Natural killer cell treated with Interleukin-12 subunit alpha and Interleukin-12 subunit beta and Interleukin-15 and Interleukin-18, amount 100 ng/mL, for 72 hours (primary cell): Measurements from ENCODE around the gene AGBL4. TPM values are rescaled to one million over a fixed set of nuclear protein-coding genes. Genes with fewer than 3 reads are reported as not detected.

Experiments
- ATAC-seq, 2 donors: fragments of 150-1000 bp; cut with Tn5 transposase in 1 of 2; sonication (Bioruptor Pico), chemical (Tn5 transposase) in 1 of 2; 2 replicates each; pipeline ENCODE4 v1.10.0; 2021
- DNase-seq: peaks from one replicate; pipeline ENCODE4 v3.0.0; 2022; ENCODE audit warnings: low spot score
- H3K27ac Mint-ChIP-seq, 2 donors: 1 replicate in 1 of 2; 2 replicates in 1 of 2; pipeline ENCODE4 v1.8.0; 2022; ENCODE audit warnings: mixed read lengths in 2 of 2, mild to moderate bottlenecking in 1 of 2, moderate library complexity in 1 of 2
- H3K27me3 Mint-ChIP-seq, 2 donors: 1 replicate in 1 of 2; 2 replicates in 1 of 2; pipeline ENCODE4 v1.8.0; 2022; ENCODE audit warnings: mixed read lengths in 2 of 2
- H3K36me3 Mint-ChIP-seq: one replicate; pipeline ENCODE4 v1.8.0; 2022; ENCODE audit warnings: mixed read lengths
- H3K4me1 Mint-ChIP-seq, 2 donors: 1 replicate in 1 of 2; 2 replicates in 1 of 2; pipeline ENCODE4 v1.8.0; 2022; ENCODE audit warnings: low read depth in 2 of 2, mixed read lengths in 2 of 2, mild to moderate bottlenecking in 1 of 2
- H3K4me3 Mint-ChIP-seq: one replicate; pipeline ENCODE4 v1.8.0; 2022; ENCODE audit warnings: mixed read lengths
- H3K9me3 Mint-ChIP-seq: 2 replicates; pipeline ENCODE4 v1.8.0; 2022; ENCODE audit warnings: mixed read lengths
- total RNA-seq, 2 donors: library from RNA; stranded (reverse); gene quantifications; one replicate each; pipeline ENCODE4 v1.2.3, GENCODE V29; 2022

AGBL4 gene
- total RNA-seq, 2 donors from 2014 or later = 0.19 TPM; not detected in 1

DNA sequence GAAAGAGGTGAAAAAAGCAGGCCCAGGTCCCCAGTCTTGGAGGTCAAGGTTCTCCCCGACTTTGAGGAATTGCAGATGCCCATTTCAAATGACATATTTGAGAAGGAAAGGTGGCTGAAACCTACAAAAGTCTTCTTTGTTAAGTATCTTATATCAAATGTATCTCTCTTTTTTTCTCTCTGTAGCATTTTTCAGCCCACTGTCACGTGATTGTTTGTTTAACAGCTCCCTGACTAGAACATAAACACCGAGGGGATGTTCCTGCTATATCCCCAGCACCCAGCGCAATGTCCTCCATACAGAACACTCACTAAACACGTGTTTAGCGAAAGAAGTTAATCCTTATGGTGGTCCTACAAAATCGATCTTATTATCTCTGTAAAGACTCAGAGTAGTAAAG, 1274.7 kb downstream of the AGBL4 start:
- no peaks in the 10 kb centered on the region for H3K36me3 Mint-ChIP-seq
- no peaks in the 10 kb centered on the region for H3K9me3 Mint-ChIP-seq
- ATAC-seq = no peak
- H3K4me3 Mint-ChIP-seq = no peak overlapping the region
- H3K27ac Mint-ChIP-seq = no peak overlapping the region
- no peaks in the 10 kb centered on the region for H3K27me3 Mint-ChIP-seq
- DNase-seq = no peak
- H3K4me1 Mint-ChIP-seq = no peaks in the 10 kb centered on the region

DNA sequence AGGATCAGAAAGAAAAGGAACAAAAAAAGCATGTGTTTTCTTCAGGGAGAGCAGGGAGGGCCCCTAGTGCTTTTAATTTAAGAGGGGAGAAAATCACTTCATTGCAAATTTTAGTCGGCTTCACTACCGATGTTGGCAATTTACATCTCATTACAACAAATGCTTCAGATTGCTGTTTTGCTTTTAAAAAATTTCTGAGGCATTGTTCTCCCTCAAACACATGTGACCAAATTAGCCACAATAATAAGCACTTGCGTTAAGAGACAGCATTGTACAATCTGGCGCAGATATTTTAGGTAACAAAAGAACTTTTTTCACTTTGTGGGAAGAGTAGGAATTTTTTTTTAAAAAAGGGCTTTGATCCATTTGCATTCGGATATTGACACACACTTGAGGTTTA, 1276.8 kb downstream of the AGBL4 start:
- ATAC-seq = no peak
- no peak for DNase-seq
- no peaks in the 10 kb centered on the region for H3K27me3 Mint-ChIP-seq

DNA sequence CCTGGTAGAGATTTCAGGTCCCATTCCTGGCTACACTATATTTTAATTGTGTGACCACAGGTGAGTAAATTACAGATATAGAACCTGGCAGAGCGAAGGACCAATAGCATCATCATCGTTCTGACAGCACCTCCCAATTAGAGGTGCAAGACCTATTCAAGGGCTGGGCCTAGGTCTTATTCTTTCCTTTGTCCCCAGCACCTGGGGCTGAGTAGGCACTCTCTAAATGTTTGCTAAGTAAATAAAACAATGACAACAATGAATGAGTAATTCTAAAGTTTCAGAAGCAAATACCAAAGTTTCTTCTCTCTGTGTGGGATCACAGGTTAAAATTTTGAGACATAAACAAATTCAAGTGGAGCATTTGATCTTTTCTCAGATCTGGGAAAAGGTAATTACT, 1279.7 kb downstream of the AGBL4 start:
- Mint-ChIP-seq H3K9me3 (no peaks in the 10 kb centered on the region), H3K36me3 (no peaks in the 10 kb centered on the region), H3K27ac (no peak overlapping the region), H3K27me3 (no peaks in the 10 kb centered on the region), H3K4me3 (no peak overlapping the region), H3K4me1 (no peaks in the 10 kb centered on the region)
- DNase-seq (no peak), ATAC-seq (no peak)

More for the DNA sequence above, 1276.8 kb downstream of the AGBL4 start:
- no peaks in the 10 kb centered on the region for H3K36me3 Mint-ChIP-seq
- no peaks in the 10 kb centered on the region for H3K9me3 Mint-ChIP-seq
- H3K4me3 Mint-ChIP-seq = no peak overlapping the region
- no peak overlapping the region for H3K27ac Mint-ChIP-seq
- H3K4me1 Mint-ChIP-seq = no peaks in the 10 kb centered on the region

DNA sequence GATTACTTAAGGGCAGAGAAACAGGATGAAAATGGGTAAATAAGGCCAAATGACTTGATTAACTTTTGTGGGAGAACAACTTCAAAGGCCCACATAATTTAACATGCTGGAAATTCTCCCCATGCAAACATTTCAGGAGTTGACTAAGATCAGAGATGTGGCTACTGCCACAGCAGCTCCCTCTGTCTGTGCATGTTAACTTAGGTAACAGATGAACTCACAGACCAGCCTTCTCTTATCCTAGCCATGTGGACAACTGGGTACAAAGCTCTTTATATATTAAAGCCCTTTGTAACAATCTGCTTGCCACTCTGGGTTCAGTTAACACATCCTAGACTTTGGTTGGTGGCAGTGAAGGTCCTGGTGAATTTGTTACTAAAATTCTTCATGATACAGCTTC, 1280.3 kb downstream of the AGBL4 start:
- DNase-seq = no peak
- Mint-ChIP-seq H3K9me3 (no peaks in the 10 kb centered on the region), H3K4me1 (no peaks in the 10 kb centered on the region), H3K36me3 (no peaks in the 10 kb centered on the region), H3K27ac (no peak overlapping the region), H3K27me3 (no peaks in the 10 kb centered on the region), H3K4me3 (no peak overlapping the region)
- ATAC-seq = no peak

DNA sequence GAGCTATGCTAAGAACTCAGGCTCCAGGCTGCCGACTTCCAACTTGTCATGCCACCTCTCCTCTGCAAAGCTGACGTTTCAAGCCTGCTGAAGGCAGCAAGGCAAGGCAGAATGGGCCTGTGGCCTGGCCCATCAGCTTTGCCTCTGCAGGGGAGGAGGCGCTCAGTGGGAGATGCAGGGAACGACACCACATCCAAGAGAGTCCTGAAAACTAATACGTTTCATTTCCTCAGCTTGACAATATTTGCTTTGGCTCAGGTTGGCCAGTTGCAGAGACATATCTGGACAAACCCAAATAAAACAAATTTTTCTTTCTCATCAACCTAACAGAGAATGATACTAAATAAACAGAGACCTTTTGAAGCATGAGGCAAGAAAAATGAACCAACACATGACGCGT, 1282.4 kb downstream of the AGBL4 start:
- H3K27ac Mint-ChIP-seq = no peak overlapping the region

DNA sequence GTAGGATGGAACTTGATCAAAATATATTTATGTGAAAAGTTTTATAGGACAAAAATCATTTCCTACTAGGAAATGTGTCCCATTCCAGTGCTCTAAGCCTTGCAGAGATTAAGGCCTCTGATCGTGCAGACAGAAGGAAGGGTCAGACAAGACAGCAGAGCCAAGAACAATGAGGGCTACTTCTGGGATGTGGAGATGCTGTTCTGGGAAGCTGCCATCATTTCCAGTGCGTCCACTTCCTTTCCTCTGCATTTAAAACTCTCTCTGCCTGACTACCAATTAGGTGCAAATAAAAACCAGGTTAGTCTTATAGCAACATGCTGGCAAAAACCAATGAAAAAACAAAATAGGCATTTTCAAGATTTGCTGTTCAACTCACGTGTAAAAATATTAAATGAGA, 1283.1 kb downstream of the AGBL4 start:
- H3K9me3 Mint-ChIP-seq = no peaks in the 10 kb centered on the region
- DNase-seq = no peak
- H3K27ac Mint-ChIP-seq = no peak overlapping the region
- H3K4me3 Mint-ChIP-seq = no peak overlapping the region
- H3K4me1 Mint-ChIP-seq = no peaks in the 10 kb centered on the region
- no peaks in the 10 kb centered on the region for H3K27me3 Mint-ChIP-seq
- no peak for ATAC-seq
- H3K36me3 Mint-ChIP-seq = no peaks in the 10 kb centered on the region

More for the DNA sequence above, 1282.4 kb downstream of the AGBL4 start:
- ATAC-seq = no peak
- Mint-ChIP-seq H3K4me1 (no peaks in the 10 kb centered on the region), H3K27me3 (no peaks in the 10 kb centered on the region), H3K4me3 (no peak overlapping the region), H3K9me3 (no peaks in the 10 kb centered on the region), H3K36me3 (no peaks in the 10 kb centered on the region)
- DNase-seq = no peak

DNA sequence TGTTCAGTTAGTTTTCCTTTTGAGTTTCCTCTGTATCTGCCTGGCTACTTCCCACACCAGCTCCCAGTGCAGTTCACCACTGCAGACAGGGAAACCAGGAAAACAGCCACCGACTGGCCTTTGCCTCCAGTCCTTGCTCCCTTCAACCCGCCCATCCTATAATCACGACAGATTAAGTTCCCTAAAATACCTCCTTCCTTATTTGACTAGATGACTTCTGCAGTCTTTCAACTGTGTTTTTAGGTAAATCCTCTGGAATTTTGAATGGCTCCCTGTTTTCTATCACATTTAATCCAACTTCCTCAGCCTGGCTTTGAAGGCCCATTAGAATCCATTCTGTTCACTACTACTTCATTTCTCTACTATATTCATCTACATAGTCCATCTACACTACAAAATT, 1284.7 kb downstream of the AGBL4 start:
- DNase-seq = no peak
- H3K9me3 Mint-ChIP-seq = no peaks in the 10 kb centered on the region
- no peaks in the 10 kb centered on the region for H3K36me3 Mint-ChIP-seq
- no peak overlapping the region for H3K27ac Mint-ChIP-seq
- no peak for ATAC-seq
- H3K27me3 Mint-ChIP-seq = no peaks in the 10 kb centered on the region
- no peaks in the 10 kb centered on the region for H3K4me1 Mint-ChIP-seq
- no peak overlapping the region for H3K4me3 Mint-ChIP-seq

DNA sequence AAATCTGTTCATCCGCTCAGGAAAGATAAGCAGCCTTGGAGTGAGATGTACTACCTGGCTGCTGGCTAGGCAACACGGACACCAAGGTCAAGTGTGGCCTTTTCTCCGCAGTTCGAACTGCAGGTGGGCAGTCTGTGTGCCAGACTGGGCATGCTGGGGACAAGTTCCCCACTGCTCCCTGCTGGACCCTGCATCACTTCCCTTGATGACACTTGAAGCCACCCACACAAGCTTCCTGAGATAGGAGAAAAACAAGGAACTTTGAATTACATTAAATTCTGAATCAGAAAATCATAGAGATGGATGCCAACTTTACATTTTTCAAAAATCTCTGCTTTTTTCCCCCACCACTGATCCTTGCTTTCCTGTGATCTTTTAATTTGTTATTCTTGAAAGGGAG, 1285.4 kb downstream of the AGBL4 start:
- DNase-seq (no peak), ATAC-seq (no peak)
- Mint-ChIP-seq H3K27ac (no peak overlapping the region), H3K4me1 (no peaks in the 10 kb centered on the region), H3K4me3 (no peak overlapping the region), H3K27me3 (no peaks in the 10 kb centered on the region), H3K9me3 (no peaks in the 10 kb centered on the region), H3K36me3 (no peaks in the 10 kb centered on the region)

DNA sequence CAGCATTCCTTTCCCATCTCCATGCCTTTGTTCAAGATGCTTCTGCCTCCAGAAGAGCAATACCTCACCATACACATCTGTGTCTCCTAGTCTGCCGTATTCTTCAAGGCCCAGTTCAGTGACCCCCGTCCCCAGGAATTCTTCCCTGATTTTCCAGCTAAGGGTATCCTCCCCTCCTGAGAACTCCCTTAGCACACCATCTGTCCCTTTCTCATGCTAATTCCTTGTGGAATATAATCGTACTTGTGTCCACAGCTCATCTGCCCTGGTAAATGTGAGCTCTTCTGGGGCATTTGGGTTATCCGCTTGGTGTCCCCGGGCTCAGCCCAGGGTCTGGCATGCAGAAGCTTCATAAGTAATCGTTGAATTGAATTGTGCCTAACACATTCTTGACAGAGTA, 1288.0 kb downstream of the AGBL4 start:
- no peaks in the 10 kb centered on the region for H3K9me3 Mint-ChIP-seq
- H3K27ac Mint-ChIP-seq = no peak overlapping the region
- ATAC-seq = no peak
- H3K27me3 Mint-ChIP-seq = no peaks in the 10 kb centered on the region
- no peak for DNase-seq
- H3K4me3 Mint-ChIP-seq = no peak overlapping the region
- no peaks in the 10 kb centered on the region for H3K4me1 Mint-ChIP-seq
- no peaks in the 10 kb centered on the region for H3K36me3 Mint-ChIP-seq

DNA sequence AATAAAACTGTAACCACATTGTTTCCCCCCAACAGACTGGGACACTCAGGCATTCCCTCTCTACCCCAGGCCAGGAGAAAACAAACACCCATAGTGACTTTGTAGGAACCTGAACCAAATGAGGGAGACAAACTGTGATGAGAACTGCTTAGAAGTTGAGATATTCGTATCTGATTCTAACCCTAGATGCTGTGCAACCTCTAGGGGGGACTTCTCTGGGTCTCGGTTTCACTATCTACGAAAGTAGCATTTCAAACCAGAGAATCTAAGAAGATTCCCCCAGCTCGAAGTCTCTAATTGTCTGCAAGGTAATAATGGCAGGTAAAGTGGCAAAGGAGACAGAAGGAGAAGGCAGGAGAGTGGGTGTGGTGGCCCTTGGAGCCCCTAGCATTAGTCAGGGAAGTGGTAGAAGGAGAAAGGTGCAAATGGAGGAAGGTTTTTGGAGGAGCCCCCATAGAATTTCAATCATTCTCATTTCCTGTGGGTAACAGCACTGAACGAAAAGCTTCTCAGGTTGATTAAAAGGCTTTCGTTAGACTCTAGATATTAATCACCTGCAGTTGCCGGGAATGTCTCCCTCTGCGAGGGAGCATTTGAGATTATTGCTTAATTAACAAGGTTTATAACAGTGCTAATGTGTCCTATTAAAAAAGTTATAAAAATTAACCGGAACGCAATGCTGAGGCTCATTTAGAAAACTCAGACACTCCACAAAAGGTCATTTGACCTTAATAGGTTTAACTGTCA, 1293.4 kb downstream of the AGBL4 start:
- Mint-ChIP-seq H3K27ac (no peak overlapping the region), H3K9me3 (no peaks in the 10 kb centered on the region), H3K36me3 (no peaks in the 10 kb centered on the region), H3K4me3 (no peak overlapping the region), H3K4me1 (no peaks in the 10 kb centered on the region), H3K27me3 (no peaks in the 10 kb centered on the region)
- no peak for ATAC-seq
- no peak for DNase-seq

DNA sequence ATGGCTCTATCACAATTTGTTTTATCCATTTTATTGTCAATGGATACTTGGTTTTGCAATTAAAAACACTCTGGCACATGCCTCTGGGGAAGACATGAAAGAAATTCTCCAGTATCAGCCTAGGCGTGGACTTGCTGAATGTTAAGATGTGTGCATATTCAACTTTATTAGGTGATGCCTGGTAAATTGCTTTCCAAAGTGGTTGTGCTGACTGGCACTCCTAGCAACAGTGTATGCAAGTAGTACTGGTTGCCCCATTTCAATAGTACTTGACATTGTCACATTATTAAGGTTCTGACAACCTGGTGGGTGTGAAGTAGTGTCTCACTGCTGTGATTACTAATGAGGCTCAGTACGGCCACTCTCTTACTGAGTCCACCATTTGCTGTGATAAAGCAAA, 1295.2 kb downstream of the AGBL4 start:
- ATAC-seq (no peak), DNase-seq (no peak)
- H3K27ac Mint-ChIP-seq = no peak overlapping the region
- H3K4me1 Mint-ChIP-seq = no peaks in the 10 kb centered on the region
- no peaks in the 10 kb centered on the region for H3K36me3 Mint-ChIP-seq
- no peak overlapping the region for H3K4me3 Mint-ChIP-seq
- H3K9me3 Mint-ChIP-seq = no peaks in the 10 kb centered on the region
- peaks cover 0 to 8% of the 10 kb centered on the region in 2 donors for H3K27me3 Mint-ChIP-seq

DNA sequence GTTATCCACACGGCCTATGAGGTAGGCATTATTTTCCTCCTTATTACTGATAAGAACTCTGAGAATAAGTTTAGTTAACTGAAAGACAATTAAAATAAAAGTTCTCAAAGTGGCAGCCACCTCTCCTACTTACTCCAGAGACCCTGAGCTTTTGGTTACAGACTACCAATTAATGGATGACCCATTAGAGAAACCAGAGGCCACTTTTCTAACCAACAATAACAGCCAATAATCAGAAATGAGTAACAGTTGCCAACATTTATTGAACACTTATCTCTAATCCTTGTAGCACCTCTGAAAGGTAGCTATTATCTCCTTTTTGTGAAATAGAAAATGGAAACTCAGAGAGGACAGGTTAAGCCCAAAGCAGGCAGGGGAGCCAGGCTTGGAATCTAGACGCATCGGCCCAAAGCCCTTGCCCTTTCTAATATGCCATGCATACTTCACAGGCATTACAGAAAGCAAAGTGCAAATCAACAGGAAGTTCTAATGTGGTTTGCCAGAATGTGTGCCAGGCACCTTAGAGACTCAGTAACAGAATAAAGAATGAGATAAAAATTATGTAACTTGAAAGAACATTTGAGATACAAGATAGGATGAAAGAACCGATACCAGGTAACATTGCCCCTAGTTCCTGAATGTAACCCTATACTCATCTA, 1297.1 kb downstream of the AGBL4 start:
- DNase-seq (no peak), ATAC-seq (no peak)
- no peak overlapping the region for H3K27ac Mint-ChIP-seq
- H3K9me3 Mint-ChIP-seq = no peaks in the 10 kb centered on the region
- no peak overlapping the region for H3K4me3 Mint-ChIP-seq
- peaks cover 2 to 22% of the 10 kb centered on the region in 2 donors for H3K27me3 Mint-ChIP-seq
- H3K4me1 Mint-ChIP-seq = no peaks in the 10 kb centered on the region
- H3K36me3 Mint-ChIP-seq = no peaks in the 10 kb centered on the region

DNA sequence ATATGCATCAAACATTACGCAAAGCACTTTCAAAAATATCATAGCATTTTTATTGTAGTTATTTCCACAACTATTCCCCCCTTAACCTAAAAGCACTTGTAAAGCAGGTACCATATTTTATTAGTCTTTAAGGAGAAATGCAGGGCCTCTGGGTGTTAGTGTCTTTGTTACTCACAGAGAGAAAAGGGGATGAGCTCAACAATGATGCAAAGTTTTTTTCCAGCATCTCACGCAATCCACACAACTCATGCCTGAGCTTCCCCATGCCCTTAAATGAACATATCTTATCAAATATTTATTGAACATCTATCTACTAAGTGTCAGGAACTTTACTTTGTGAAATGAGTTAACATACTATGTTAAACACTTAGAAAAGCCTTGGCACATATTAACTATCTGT, 1297.6 kb downstream of the AGBL4 start:
- DNase-seq (no peak), ATAC-seq (no peak)
- Mint-ChIP-seq H3K27me3 (peaks cover 2 to 22% of the 10 kb centered on the region in 2 donors), H3K9me3 (no peaks in the 10 kb centered on the region), H3K36me3 (no peaks in the 10 kb centered on the region), H3K4me3 (no peak overlapping the region), H3K4me1 (no peaks in the 10 kb centered on the region), H3K27ac (no peak overlapping the region)

DNA sequence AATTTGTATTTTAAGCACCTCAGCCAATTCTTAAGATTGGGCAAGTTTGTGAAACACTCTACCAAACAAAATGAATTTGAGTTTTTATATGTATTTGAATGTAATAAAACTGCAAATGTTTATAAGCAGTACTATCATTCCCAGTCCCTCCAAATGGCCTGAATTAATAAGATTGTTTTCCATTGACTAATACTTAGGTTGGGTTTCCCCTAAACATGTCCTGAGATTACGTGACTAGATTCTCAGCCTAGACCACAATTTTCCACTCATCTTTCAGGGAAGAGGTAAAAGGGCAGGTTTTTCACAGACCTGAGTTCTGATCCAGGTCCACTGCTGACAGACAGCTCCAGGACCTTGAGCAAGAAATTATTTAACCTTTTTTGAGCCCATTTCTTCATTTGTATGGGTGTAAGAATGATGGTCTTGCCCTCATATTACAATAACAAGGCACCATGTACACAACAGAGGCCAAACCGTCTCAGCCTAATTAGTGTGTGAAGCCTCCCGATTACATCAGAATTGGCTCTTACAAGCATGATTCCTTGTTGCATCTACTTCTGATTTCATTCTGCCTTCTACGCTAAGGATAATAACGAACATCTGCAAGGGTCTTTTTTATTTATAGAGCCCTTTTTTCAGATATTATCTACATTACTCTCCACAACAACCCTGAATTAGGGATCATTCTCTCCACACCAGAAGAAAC, 1298.3 kb downstream of the AGBL4 start:
- Mint-ChIP-seq H3K27me3 (peaks cover 2 to 29% of the 10 kb centered on the region in 2 donors), H3K9me3 (no peaks in the 10 kb centered on the region), H3K4me1 (no peaks in the 10 kb centered on the region), H3K4me3 (no peak overlapping the region), H3K36me3 (no peaks in the 10 kb centered on the region), H3K27ac (no peak overlapping the region)
- ATAC-seq = no peak
- no peak for DNase-seq
